PC-9 (cell line): ENCODE data around the gene PIK3R4. TPM values are rescaled to one million over a fixed set of nuclear protein-coding genes. Genes with fewer than 3 reads are reported as not detected.

Source experiments
- BruUV-seq: library from RNA; stranded (reverse); fragments of 400-500 nt; replicated peaks from 2 replicates; lab custom pipeline; 2021; lab: Mats Ljungman, UMichigan
- CTCF ChIA-PET: fragments of 300-600 bp; sonication (Branson Sonifier 250); formaldehyde crosslinking; loops from one replicate; lab custom pipeline; 2022; ENCODE audit warnings: antibody characterized with exemption; lab: Charles Lee
- POLR2A ChIA-PET: fragments of 300-600 bp; sonication (Branson Sonifier 250); formaldehyde crosslinking; loops from one replicate; lab custom pipeline; 2022; ENCODE audit warnings: antibody characterized with exemption; ENCODE audit not compliant: unreplicated experiment; lab: Charles Lee
- DNase-seq, 2 experiments: peaks; one replicate each; pipeline versions ENCODE4 v3.0.0 to v3.0.0-alpha.2; 2015 to 2022; ENCODE audit warnings: mixed read lengths in 1 of 2
- H2AFZ ChIP-seq: fragments of 200-600 bp; sonication (generic); 2 replicates; pipeline ENCODE4 v1.8.1; 2017; ENCODE audit warnings: antibody characterized with exemption
- H3F3A ChIP-seq: fragments of 200-600 bp; sonication (generic); 2 replicates; pipeline ENCODE4 v1.8.1; 2017; ENCODE audit warnings: antibody characterized with exemption, mild to moderate bottlenecking, low read depth; ENCODE audit not compliant: insufficient read depth
- H3K27ac ChIP-seq: fragments of 200-600 bp; sonication (generic); 2 replicates; pipeline ENCODE4 v1.6.1; 2016; ENCODE audit warnings: mixed run types
- H3K27me3 ChIP-seq: fragments of 200-600 bp; sonication (generic); 2 replicates; pipeline ENCODE4 v1.6.1; 2016; ENCODE audit warnings: low read depth, mixed run types; ENCODE audit not compliant: insufficient read depth
- H3K36me3 ChIP-seq: fragments of 200-600 bp; sonication (generic); 2 replicates; pipeline ENCODE4 v1.6.1; 2016; ENCODE audit warnings: low read depth, mixed run types
- H3K4me1 ChIP-seq: fragments of 200-600 bp; sonication (generic); replicated peaks from 2 replicates; pipeline ENCODE4 v1.6.1; 2016; ENCODE audit warnings: mixed run types; ENCODE audit not compliant: insufficient read depth
- H3K4me2 ChIP-seq: fragments of 200-600 bp; sonication (generic); 2 replicates; pipeline ENCODE4 v1.6.1; 2017; ENCODE audit warnings: mixed run types
- H3K4me3 ChIP-seq: fragments of 200-600 bp; sonication (generic); 2 replicates; pipeline ENCODE4 v1.6.1; 2016; ENCODE audit warnings: mixed run types
- H3K79me2 ChIP-seq: fragments of 200-600 bp; sonication (generic); 2 replicates; pipeline ENCODE4 v1.6.1; 2017; ENCODE audit warnings: low read depth, mixed run types
- H3K9me2 ChIP-seq: fragments of 200-600 bp; sonication (generic); 2 replicates; pipeline ENCODE4 v1.8.1; 2017; ENCODE audit warnings: mild to moderate bottlenecking; ENCODE audit not compliant: insufficient read depth
- H3K9me3 ChIP-seq: fragments of 200-600 bp; sonication (generic); 2 replicates; pipeline ENCODE4 v1.8.1; 2016; ENCODE audit warnings: low read depth; ENCODE audit not compliant: insufficient read depth
- H4K20me1 ChIP-seq: fragments of 200-600 bp; sonication (generic); 2 replicates; pipeline ENCODE4 v1.8.1; 2017; ENCODE audit not compliant: insufficient read depth
- EZH2 ChIP-seq: fragments of 200-600 bp; sonication (generic); IDR thresholded peaks from 2 replicates; pipeline ENCODE4 v1.8.0; 2017; ENCODE audit warnings: antibody characterized with exemption, low read depth
- intact Hi-C: fragments of 100-400 bp; cut with micrococcal nuclease; formaldehyde crosslinking; loops from one replicate; pipeline ENCODE4 v1.10.0; 2022; ENCODE audit not compliant: unreplicated experiment
- total RNA-seq: library from RNA; stranded (reverse); gene quantifications from 2 replicates; pipeline ENCODE4 v1.2.3, GENCODE V29; 2021
- TF ChIP-seq, protein P1 (sequence below): fragments of 200-600 bp; sonication (generic); conservative IDR thresholded peaks from 2 replicates; pipeline ENCODE4 v1.6.1; 2017; ENCODE audit warnings: mixed run types, antibody characterized with exemption, mild to moderate bottlenecking, moderate library complexity

Gene PIK3R4
- total RNA-seq, 1 experiment from 2014 or later = 35.2 TPM

DNA sequence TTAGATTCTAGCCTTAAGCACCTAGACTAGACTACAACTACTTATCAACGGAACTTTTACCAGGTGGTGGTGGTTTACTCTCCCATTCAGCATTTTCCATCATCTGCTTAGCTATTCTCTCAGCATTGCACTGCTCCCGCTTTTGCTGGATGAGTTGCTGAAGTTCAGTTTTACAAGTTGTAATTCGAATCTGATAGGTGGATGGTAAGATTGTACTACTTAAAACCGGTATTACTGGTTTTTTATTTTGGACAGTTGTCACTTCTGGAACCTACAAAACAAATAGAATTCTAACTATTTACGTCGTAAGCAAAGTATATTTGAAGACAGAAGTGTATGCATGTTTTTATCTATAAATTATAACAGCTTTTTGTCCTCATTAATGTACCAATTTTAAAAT is 41.1 kb downstream of the PIK3R4 start:
- Histone ChIP-seq H2AFZ (no peak overlapping the region), H4K20me1 (no peaks in the 10 kb centered on the region), H3K4me1 (0 out of 2 replicates have a peak, but pooled peaks cover 9% of the 10 kb centered on the region), H3K4me3 (no peak overlapping the region), H3F3A (no peaks in the 10 kb centered on the region), H3K79me2 (no peaks in the 10 kb centered on the region), H3K36me3 (peaks cover 13% of the 10 kb centered on the region; the same call in 1 of the 2 replicates), H3K9me3 (no peaks in the 10 kb centered on the region), H3K27me3 (no peaks in the 10 kb centered on the region), H3K4me2 (no peak overlapping the region), H3K27ac (no peak overlapping the region), H3K9me2 (no peaks in the 10 kb centered on the region)
- peak in 1 of 2 experiments; percentile 37 for DNase-seq
- no TSS peak for BruUV-seq
- TF ChIP-seq, protein P1, sequence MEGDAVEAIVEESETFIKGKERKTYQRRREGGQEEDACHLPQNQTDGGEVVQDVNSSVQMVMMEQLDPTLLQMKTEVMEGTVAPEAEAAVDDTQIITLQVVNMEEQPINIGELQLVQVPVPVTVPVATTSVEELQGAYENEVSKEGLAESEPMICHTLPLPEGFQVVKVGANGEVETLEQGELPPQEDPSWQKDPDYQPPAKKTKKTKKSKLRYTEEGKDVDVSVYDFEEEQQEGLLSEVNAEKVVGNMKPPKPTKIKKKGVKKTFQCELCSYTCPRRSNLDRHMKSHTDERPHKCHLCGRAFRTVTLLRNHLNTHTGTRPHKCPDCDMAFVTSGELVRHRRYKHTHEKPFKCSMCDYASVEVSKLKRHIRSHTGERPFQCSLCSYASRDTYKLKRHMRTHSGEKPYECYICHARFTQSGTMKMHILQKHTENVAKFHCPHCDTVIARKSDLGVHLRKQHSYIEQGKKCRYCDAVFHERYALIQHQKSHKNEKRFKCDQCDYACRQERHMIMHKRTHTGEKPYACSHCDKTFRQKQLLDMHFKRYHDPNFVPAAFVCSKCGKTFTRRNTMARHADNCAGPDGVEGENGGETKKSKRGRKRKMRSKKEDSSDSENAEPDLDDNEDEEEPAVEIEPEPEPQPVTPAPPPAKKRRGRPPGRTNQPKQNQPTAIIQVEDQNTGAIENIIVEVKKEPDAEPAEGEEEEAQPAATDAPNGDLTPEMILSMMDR = no peak
- TF ChIP-seq EZH2 = no peak
- ChIA-PET POLR2A (no interaction called here), CTCF (no interaction called here)
- intact Hi-C loops = loop anchor here (10.0 kb wide), 1 partner anchor 319 kb away; the partner anchor contains the start of genes ASTE1 and NEK11

DNA sequence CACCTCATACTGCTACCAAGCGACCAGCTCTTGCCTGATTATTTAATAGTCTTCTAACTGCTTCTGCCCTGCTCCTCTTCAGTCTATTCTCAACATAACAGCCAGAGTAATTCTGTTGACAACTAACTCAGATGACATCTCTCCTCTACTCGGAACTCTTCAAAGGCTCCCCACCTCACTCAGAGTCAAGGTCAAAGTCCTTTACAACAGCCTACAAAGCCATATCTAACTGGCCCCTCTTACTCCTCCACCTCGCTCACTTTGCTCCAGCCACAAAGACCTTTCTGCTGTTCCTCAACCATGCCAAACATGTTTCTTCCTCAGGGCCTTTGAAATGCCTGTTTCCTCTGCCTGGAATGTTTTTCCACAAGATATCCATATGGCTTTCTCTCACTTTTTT is 43.6 kb downstream of the PIK3R4 start:
- Histone ChIP-seq H4K20me1 (no peaks in the 10 kb centered on the region; the same call in 1 of the 2 replicates), H3K4me2 (no peak overlapping the region), H3K27ac (no peak overlapping the region), H3K36me3 (peaks cover 21% of the 10 kb centered on the region; the same call in 1 of the 2 replicates), H2AFZ (no peak overlapping the region), H3K9me3 (no peaks in the 10 kb centered on the region), H3K27me3 (no peaks in the 10 kb centered on the region), H3F3A (no peaks in the 10 kb centered on the region), H3K4me1 (0 out of 2 replicates have a peak, but pooled peaks cover 9% of the 10 kb centered on the region), H3K9me2 (no peaks in the 10 kb centered on the region), H3K79me2 (no peaks in the 10 kb centered on the region), H3K4me3 (no peak overlapping the region)
- CTCF ChIA-PET = no interaction called here
- TF ChIP-seq EZH2 = no peak
- TF ChIP-seq, protein P1 = no peak
- BruUV-seq = no TSS peak
- DNase-seq = no peak
- intact Hi-C loops = loop anchor here (10.0 kb wide), 1 partner anchor 322 kb away; the partner anchor contains the start of genes ASTE1 and NEK11
- POLR2A ChIA-PET = no interaction called here

- no peaks in the 10 kb centered on the region; the same call in 1 of the 2 replicates for H4K20me1 ChIP-seq
- 0 out of 2 replicates have a peak, but pooled peaks cover 2% of the 10 kb centered on the region for H3K4me1 ChIP-seq
- H2AFZ ChIP-seq = no peak overlapping the region
- H3K27ac ChIP-seq = no peak overlapping the region
- intact Hi-C loops = loop anchor here (10.0 kb wide), 1 partner anchor 324 kb away; the partner anchor contains the start of genes ASTE1 and NEK11
- H3K27me3 ChIP-seq = no peaks in the 10 kb centered on the region
- H3K9me2 ChIP-seq = no peaks in the 10 kb centered on the region
- ChIA-PET CTCF (interaction anchor here (0.6 kb wide), 1 partner anchor 246 kb away, joined by 3 read pairs; no protein-coding TSS in a partner anchor), POLR2A (no interaction called here)
- BruUV-seq = no TSS peak
- no peaks in the 10 kb centered on the region for H3K79me2 ChIP-seq
- H3K4me3 ChIP-seq = no peak overlapping the region
- DNase-seq = no peak
- peaks cover 21% of the 10 kb centered on the region; the same call in 1 of the 2 replicates for H3K36me3 ChIP-seq
- H3K4me2 ChIP-seq = no peak overlapping the region
- TF ChIP-seq, protein P1 = no peak
- TF ChIP-seq EZH2 = no peak
- no peaks in the 10 kb centered on the region for H3K9me3 ChIP-seq
- no peaks in the 10 kb centered on the region for H3F3A ChIP-seq
Measured at GRCh38 chr3:130700541-130700940, 46.1 kb downstream of the PIK3R4 start.
